ENCODE data around the gene RHOBTB1.
"Not testable (repeated sequence)": the region's sequence is repeated elsewhere in the genome, so short reads cannot be mapped to it uniquely, and the experiment has no call there.

Gene RHOBTB1

DNA sequence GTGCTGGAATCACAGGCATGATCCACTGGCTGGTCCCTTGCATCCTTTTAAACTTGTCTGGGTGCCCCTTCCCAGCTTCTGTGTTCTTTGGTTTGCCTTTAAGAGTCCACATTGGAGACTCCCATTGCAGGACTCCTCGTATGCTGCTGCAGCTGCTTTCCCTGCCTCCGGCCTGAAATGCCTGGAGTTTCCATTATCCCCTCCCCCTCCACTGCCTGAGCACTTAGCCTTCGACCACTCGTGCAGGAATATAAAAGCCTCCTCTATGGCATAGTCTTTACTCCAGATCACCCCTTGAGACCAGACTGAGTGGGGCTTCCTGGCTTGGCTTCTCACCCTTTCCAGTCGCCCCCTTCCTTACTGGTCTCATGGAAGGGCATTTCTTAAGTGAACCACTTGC, 80.2 kb downstream of the RHOBTB1 start:
- no peak for DNase-seq (ENCODE audit: low spot score)

- DNase-seq (ENCODE audit: low spot score): no peak
Measured at GRCh38 chr10:60862517-60862916, 81.5 kb downstream of the RHOBTB1 start.

DNA sequence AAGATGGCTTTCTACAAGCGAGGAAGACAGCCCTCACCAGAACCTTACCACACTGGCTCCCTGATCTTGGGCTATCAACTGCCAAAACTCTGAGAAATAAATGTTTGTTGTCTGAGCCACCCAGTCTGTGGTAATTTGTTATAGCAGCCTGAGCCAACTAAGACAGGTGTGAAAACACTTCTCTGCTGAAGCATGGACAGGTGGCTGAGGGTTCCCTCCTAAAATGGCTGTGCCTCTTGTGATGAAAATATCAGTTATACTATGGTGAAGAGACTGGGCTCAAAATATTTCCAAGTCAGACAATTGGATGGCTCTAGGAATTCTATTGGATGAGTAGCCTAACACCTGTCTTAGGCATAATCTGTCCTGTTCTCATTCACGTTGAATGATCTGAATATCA, 87.6 kb downstream of the RHOBTB1 start:
- DNase-seq (ENCODE audit: low spot score): no peak

DNA sequence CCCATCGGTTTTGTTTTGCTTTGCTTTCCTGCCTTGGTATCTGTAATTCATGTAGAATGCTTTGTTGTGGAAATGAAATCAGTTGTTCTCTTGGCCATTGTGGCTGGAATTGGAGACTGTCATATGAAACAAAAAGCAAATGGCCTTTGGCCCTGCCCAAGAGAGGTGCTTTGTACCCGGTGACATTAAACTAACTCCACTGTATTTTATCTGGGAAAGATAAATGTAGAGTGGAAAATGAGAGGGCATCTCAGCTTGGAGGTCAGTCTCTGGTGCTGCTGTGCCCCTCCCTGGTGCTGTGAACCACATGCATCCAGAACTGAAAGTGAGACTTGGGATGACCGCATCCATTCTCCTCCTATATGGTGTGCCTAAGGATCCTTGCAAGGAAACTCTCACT, 90.3 kb downstream of the RHOBTB1 start:
- DNase-seq (ENCODE audit: low spot score): no peak

- DNase-seq (ENCODE audit: low spot score): no peak
Measured at GRCh38 chr10:60853107-60853506, 90.9 kb downstream of the RHOBTB1 start.

DNA sequence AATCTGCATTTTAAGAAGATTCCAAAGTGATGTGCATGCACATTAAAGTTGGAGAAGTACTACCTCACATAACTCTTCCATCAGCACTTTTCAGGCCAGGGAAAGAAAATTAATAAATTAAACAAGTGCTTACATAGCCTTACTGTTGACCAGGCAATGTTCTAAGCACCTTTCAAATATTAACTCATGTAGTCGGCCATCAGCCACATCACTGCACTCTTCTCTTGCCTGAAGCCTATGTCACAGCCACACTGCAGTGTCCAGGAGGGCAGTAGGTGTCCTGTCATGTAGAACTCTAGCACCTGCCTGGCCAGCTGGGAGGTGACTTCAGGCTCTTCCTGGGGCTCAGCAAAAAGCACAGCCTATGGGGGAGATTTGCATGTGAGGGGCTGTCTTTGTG, 94.2 kb downstream of the RHOBTB1 start:
- no peak for DNase-seq (ENCODE audit: low spot score)

GRCh38 chr10:60849217-60849616, 94.8 kb downstream of the RHOBTB1 start:
- DNase-seq (ENCODE audit: low spot score): no peak

DNA sequence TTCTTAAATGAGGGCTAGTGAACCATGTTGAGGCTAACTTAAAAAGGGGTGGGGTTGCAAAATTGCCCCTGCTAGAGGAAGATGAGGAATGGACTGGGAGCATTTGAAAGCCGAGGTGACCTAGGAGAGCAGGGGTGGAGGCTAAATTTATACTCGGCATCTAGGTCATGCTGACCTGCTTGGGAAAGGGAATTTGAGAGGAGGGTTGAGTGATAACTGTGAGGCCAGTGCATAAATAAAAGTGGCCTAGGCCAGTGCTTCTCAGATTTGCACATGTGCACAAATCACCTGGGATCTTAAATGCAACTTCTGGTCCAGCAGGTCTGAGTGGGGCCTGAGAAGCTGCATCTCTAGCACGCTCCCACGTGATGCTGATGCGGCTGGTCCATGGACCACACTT, 95.3 kb downstream of the RHOBTB1 start:
- no peak for DNase-seq (ENCODE audit: low spot score)

- DNase-seq (ENCODE audit: low spot score): no peak
Measured at GRCh38 chr10:60848126-60848525, 95.9 kb downstream of the RHOBTB1 start.

GRCh38 chr10:60846173-60846572, 97.8 kb downstream of the RHOBTB1 start:
- peak; percentile 38 for DNase-seq (ENCODE audit: low spot score)

DNA sequence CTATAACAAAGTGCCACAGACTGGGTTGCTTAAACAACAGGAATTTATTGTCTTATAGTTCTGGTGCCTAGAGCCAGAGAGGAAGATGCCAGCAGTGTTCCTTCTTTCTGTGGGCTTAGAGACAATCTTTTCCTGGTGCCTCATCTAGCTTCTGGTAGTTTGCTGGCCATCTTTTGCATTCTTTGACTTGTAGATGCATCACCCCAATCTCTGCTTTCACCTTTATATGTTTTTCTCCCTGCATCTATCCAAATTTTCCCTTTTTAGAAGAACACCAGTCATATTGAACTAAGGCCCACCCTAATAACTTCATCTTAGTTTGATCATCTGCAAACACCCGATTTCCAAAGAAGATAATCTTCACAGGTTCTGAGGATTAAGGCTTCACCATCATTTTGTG, 98.9 kb downstream of the RHOBTB1 start:
- no peak for DNase-seq (ENCODE audit: low spot score)

DNA sequence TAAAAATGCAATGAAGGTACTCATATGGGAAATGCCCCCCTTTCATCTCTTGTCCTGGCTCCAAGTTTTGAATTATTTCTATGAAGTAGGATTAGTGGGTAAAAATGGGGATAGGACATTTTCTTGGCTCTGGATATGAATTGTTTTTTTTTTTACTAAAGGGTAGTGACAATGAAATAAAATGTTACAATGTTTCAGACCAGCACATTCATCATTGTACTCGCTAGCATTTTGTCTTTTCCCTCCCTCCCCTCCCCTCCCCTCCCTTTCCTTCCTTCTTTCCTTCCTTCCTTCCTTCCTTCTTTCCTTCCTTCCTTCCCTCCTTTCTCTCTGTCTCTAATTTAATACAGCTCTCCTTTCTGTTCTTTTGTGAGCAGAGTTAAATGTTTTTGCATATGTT, 101.3 kb downstream of the RHOBTB1 start:
- DNase-seq (ENCODE audit: low spot score): no peak

GRCh38 chr10:60841227-60841626, 102.8 kb downstream of the RHOBTB1 start:
- not testable (repeated sequence) for DNase-seq (ENCODE audit: low spot score)

DNA sequence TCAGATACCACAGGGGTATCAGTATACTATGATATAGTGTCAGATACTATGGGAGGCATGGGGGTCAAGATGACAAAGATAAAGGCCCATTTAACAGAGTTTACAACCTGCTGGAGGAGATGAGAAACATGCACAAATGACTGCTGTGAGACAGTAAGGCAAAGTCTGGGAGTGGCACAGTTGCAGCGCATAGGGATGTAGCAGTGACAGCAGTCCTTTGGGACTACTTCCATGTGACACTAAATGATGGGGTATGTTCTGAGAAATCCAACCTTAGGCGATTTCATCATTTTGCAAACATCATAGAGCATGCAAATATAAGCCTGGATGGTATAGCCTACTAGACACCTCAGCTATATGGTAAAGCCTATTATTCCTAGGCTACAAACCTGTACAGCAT, 108.9 kb downstream of the RHOBTB1 start:
- DNase-seq (ENCODE audit: low spot score): no peak

DNA sequence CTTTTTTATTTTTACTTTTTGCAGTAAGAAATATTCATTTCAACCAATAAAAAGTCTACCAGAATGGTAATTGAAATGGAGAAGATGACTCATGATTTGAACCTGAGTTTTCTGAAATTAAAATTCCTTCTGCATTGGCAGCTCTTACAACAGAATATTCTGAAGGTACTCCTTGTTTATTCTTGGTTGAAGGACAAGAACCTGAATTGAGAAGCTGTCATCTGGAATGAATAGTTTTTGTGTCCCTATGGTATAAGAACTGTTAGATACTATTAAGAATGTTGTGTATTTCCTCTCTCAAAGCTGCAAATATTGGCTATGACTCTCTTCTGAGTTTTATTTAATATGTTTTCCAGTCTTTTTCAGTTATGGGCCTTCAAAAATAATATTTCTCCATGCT, 109.6 kb downstream of the RHOBTB1 start:
- no peak for DNase-seq (ENCODE audit: low spot score)

- not testable (repeated sequence) for DNase-seq (ENCODE audit: low spot score)
Measured at GRCh38 chr10:60832136-60832535, 111.8 kb downstream of the RHOBTB1 start.

DNA sequence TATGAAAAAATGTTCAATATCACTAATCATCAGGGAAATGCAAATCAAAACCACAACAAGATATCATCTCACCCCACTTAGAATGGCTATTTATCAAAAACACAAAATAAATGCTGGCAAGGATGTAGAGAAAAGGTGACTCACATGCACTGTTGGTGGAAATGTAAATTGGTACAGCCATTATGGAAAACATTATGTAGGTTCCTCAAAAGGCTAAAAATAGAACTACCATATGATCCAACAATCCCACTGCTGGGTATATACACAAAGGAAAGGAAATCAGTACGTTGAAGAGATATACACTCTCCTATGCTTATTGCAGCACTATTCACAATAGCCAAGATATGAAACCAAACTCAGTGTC, 115.5 kb downstream of the RHOBTB1 start:
- no peak for DNase-seq (ENCODE audit: low spot score)

DNA sequence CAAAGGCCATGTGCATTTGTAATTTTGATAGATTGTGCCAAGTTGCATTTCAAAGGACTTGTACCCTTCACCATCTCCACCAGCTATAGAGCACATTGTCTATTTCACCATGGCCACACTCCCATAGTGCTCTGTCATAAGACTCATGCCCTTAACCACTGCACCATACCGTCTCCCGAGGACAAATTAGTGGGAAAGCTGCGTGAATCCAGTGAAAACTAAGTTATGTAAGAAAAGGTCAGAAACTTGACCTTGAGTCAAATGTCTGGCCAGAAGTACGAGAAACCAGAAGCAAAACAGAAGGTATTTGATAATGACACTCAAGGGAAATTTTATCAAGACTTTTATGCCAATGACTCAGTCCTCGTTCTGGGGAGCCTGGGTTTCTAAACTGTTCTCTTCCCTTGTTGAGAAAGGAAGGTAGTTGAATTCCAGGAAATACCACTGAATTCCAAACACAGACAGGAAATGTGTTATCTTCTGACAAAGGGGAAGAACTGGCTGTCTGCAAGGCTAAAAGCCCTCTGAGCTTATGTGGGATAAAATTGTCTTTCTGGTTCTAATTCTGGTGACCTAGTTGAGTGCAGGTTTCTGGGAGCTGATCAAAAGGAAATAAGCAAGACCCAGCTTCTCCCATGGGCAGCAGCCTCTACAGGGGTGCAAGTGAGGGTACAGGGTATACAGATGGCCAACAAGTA, 116.0 kb downstream of the RHOBTB1 start:
- no peak for DNase-seq (ENCODE audit: low spot score)

DNA sequence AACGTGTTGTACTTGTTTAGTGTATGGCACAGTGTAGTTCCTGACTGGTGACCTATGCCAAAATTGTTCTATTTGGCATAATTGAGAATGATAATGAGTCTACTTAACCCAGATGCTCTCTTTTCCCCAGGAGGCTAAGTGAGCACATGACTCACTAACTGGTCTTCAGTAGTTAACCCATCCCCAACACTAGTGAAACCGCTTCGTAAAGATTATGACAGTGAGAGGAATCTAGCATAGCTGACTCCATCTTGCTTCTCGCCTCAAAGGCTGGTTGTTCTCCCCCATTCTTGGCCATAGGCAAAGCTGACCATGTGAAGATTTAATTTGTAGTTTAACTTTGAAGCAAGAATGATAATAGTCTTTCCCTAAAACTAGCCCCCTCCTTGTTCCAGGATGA, 118.5 kb downstream of the RHOBTB1 start:
- no peak for DNase-seq (ENCODE audit: low spot score)

DNA sequence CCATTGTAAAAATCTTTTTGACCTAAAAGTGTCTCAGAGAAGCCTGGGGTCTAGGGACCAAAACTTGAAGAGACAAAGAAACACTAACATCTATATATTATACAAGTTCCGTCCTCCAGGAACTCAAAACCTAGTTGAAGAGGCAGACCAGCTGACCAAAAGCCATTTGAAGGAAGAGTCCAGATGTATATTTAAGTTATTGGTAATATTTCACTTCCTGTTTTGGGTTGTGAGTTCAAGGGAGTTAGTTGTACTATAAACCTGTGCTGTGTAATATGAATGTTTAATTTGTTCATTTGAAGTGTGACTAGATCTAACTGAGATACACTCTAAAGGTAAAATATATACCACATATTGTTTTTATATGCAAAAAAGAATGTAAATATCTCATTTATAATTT, 120.7 kb downstream of the RHOBTB1 start:
- no peak for DNase-seq (ENCODE audit: low spot score)

DNA sequence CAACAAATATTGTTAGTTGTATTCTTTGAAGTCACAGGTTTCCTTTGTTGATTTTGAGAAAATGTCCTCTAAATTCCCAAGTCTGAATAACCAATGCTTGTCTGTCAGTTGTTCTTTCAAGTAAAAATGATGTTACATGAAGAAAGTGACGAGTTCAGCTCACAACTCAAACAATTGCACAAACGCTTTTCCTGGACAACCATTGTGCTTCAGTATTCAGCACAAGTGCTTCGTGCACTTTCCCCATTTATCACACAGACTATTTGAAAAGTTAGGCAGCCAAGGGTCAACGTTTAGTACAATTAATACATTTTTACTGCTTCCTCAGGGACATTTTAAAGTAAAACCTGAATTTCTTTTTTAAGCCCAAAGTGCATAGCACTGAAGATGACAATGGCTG, 121.2 kb downstream of the RHOBTB1 start:
- DNase-seq (ENCODE audit: low spot score): no peak

DNA sequence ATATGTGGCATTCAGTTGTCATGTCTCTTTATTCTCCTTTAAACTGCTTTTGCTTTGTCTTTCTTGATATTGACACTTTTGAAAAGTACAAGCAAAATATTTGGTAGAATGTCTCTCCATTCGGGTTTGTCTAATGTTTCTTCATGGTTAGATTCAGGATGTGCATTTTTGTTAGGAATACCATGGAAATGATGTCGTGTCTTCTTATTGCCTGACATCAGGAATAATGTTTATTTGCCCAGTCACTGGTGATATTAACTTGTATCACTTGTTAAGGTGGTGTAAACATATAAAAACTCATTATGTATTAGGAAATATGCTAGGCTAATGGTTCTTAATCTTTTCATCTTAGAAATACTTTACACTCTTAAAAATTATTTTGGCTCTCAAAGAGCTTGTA, 122.3 kb downstream of the RHOBTB1 start:
- no peak for DNase-seq (ENCODE audit: low spot score)

GRCh38 chr10:60820093-60820754, 123.8 kb downstream of the RHOBTB1 start:
- DNase-seq (ENCODE audit: low spot score): peak; percentile 89
